CD4-positive, alpha-beta T cell treated with Interleukin-4 for 4 hours (primary cell): Measurements from ENCODE around the gene TMEM108.
"Not testable (repeated sequence)": the region's sequence is repeated elsewhere in the genome, so short reads cannot be mapped to it uniquely, and the experiment has no call there.

Experiments used
- DNase-seq: peaks from one replicate; pipeline ENCODE4 v3.0.0-alpha.2; 2020

The TMEM108 gene

GRCh38 chr3:133038089-133038730 is at the start of gene TMEM108:
Gene TMEM108 (plus strand): TSS chr3:133038391.
- no peak for DNase-seq

- DNase-seq: no peak
These were observed 42.2 kb upstream of the TMEM108 start for GRCh38 chr3:132995971-132996370.

GRCh38 chr3:132997404-132998185 is 40.6 kb upstream of the TMEM108 start:
- no peak for DNase-seq

GRCh38 chr3:133005032-133005431 is 33.2 kb upstream of the TMEM108 start:
- DNase-seq: not testable (repeated sequence)

- no peak for DNase-seq
These were observed 30.6 kb upstream of the TMEM108 start for GRCh38 chr3:133007601-133008000.

- no peak for DNase-seq
These were observed 23.9 kb upstream of the TMEM108 start for GRCh38 chr3:133014325-133014724.

- DNase-seq: not testable (repeated sequence)
These were observed 22.6 kb upstream of the TMEM108 start for GRCh38 chr3:133015573-133015972.

GRCh38 chr3:133016838-133017309 is 21.3 kb upstream of the TMEM108 start:
- no peak for DNase-seq

- no peak for DNase-seq
These were observed 19.3 kb upstream of the TMEM108 start for GRCh38 chr3:133018921-133019320.

- DNase-seq: no peak
These were observed 17.0 kb upstream of the TMEM108 start for GRCh38 chr3:133021206-133021605.

GRCh38 chr3:133023362-133023761 is 14.8 kb upstream of the TMEM108 start:
- DNase-seq: no peak

- DNase-seq: no peak
These were observed 12.6 kb upstream of the TMEM108 start for GRCh38 chr3:133025546-133025945.

GRCh38 chr3:133032301-133032700 is 5.9 kb upstream of the TMEM108 start:
- DNase-seq: no peak

GRCh38 chr3:133037436-133037835 is 755 bp upstream of the TMEM108 start:
- DNase-seq: no peak

GRCh38 chr3:133038731-133039375 is 662 bp downstream of the TMEM108 start:
- no peak for DNase-seq

GRCh38 chr3:133040696-133041523 is 2.7 kb downstream of the TMEM108 start:
- no peak for DNase-seq

GRCh38 chr3:133041524-133041829 is 3.3 kb downstream of the TMEM108 start:
- DNase-seq: no peak

GRCh38 chr3:133042778-133043177 is 4.6 kb downstream of the TMEM108 start:
- no peak for DNase-seq

GRCh38 chr3:133047980-133048379 is 9.8 kb downstream of the TMEM108 start:
- no peak for DNase-seq

- no peak for DNase-seq
These were observed 11.3 kb downstream of the TMEM108 start for GRCh38 chr3:133049491-133049890.

GRCh38 chr3:133050891-133051290 is 12.7 kb downstream of the TMEM108 start:
- DNase-seq: no peak

- DNase-seq: no peak
These were observed 15.3 kb downstream of the TMEM108 start for GRCh38 chr3:133053532-133053931.

- no peak for DNase-seq
These were observed 16.4 kb downstream of the TMEM108 start for GRCh38 chr3:133054586-133054985.
